Upper lobe of right lung (tissue), 1 donor: ENCODE data around the gene SRPX. TPM values are rescaled to one million over a fixed set of nuclear protein-coding genes. Genes with fewer than 3 reads are reported as not detected.

Experiments
- ATAC-seq: fragments of 200-7000 bp; cut with Tn5 transposase; one replicate; pipeline ENCODE4 v1.9.1; 2020; ENCODE audit warnings: mild to moderate bottlenecking, moderate library complexity
- DNase-seq: peaks from one replicate; pipeline ENCODE4 v3.0.0-alpha.2; 2020
- H3K27ac ChIP-seq: fragments of 200-600 bp; one replicate; pipeline ENCODE4 v1.8.0; 2022
- H3K27me3 ChIP-seq: fragments of 200-600 bp; one replicate; pipeline ENCODE4 v1.8.0; 2022; ENCODE audit warnings: mild to moderate bottlenecking
- H3K36me3 ChIP-seq: fragments of 200-600 bp; one replicate; pipeline ENCODE4 v1.8.0; 2022
- H3K4me1 ChIP-seq: fragments of 200-600 bp; one replicate; pipeline ENCODE4 v1.8.0; 2022
- H3K4me3 ChIP-seq: fragments of 200-600 bp; one replicate; pipeline ENCODE4 v1.8.0; 2022; ENCODE audit warnings: mild to moderate bottlenecking
- H3K9me3 ChIP-seq: fragments of 200-600 bp; one replicate; pipeline ENCODE4 v1.8.0; 2022
- intact Hi-C: fragments of 100-400 bp; cut with DNase I; formaldehyde crosslinking; loops from one replicate; pipeline ENCODE4 v1.11.0; 2022
- long read RNA-seq: library from polyadenylated mRNA; unstranded; transcript quantifications from one replicate; pipeline ENCODE4 v2.0.0, GENCODE V29; 2021
- total RNA-seq: library from RNA; stranded (reverse); fragmentation: NEBNext Ultra II Directional; extraction: Animal tissue kit (Norgen Biotek cat#: 25700); gene quantifications from one replicate; pipeline ENCODE4 v1.2.1, GENCODE V29; 2021
- TF ChIP-seq, protein P1 (sequence below): fragments of 200-600 bp; IDR thresholded peaks from one replicate; pipeline ENCODE4 v1.8.0; 2022; ENCODE audit warnings: antibody characterized with exemption
- donor health status: DM: no; HTN: yes; CAD: no; lungs with severe emphysema.

The SRPX gene
- 56.7 TPM for total RNA-seq
- long read RNA-seq, transcript SRPX-201 (10 exons, 1,874 nt): major isoform, 133 of 179 reads
- long read RNA-seq, transcript SRPX-206 (9 exons, 1,842 nt): minor isoform, 26 of 179 reads
- long read RNA-seq, transcript SRPX-205 (9 exons, 1,780 nt): minor isoform, 5 of 179 reads
- long read RNA-seq, partial matches to known transcripts: 5 of 179 reads
- long read RNA-seq, other reads (novel, unspliced or antisense): 10 of 179 reads

- Histone ChIP-seq H3K27me3 (no peaks in the 10 kb centered on the region), H3K36me3 (no peaks in the 10 kb centered on the region), H3K4me1 (no peaks in the 10 kb centered on the region), H3K4me3 (peak within 1 kb of the TSS; percentile 48), H3K9me3 (no peaks in the 10 kb centered on the region), H3K27ac (no peak within 1 kb of the TSS)
- ATAC-seq (peak; percentile 59), DNase-seq (peak; percentile 55)
- intact Hi-C loops: no loop called here
- TF ChIP-seq, protein P1, sequence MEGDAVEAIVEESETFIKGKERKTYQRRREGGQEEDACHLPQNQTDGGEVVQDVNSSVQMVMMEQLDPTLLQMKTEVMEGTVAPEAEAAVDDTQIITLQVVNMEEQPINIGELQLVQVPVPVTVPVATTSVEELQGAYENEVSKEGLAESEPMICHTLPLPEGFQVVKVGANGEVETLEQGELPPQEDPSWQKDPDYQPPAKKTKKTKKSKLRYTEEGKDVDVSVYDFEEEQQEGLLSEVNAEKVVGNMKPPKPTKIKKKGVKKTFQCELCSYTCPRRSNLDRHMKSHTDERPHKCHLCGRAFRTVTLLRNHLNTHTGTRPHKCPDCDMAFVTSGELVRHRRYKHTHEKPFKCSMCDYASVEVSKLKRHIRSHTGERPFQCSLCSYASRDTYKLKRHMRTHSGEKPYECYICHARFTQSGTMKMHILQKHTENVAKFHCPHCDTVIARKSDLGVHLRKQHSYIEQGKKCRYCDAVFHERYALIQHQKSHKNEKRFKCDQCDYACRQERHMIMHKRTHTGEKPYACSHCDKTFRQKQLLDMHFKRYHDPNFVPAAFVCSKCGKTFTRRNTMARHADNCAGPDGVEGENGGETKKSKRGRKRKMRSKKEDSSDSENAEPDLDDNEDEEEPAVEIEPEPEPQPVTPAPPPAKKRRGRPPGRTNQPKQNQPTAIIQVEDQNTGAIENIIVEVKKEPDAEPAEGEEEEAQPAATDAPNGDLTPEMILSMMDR: no peak
Measured at GRCh38 chrX:38220415-38221390, at the start of gene SRPX. TSS of gene SRPX (minus strand) at chrX:38220871. CDS start at chrX:38220792, 79 bp downstream.

DNA sequence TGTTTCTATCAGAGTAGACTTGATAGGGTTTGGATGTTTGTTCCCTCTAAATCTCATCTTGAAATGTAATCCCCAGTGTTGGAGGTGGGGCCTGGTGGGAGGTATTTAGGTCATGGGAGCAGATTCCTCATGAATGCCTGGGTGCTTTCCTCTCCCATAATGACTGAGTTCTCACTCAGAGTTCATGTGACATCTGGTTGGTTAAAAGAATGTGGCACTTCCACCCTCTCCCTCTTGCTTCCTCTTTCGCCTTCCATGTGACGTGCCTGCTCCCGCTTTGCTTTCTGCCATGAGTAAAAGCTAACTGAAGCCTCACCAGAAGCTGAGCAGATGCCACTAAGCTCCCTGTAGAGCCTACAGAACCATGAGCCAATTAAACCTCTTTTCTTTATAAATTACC, 47.3 kb upstream of the SRPX start:
- intact Hi-C loops: no loop called here
- H3K27ac ChIP-seq: no peak overlapping the region
- H3K4me1 ChIP-seq: no peaks in the 10 kb centered on the region
- no peak overlapping the region for H3K4me3 ChIP-seq
- H3K27me3 ChIP-seq: no peaks in the 10 kb centered on the region
- H3K36me3 ChIP-seq: no peaks in the 10 kb centered on the region
- ATAC-seq (no peak), DNase-seq (no peak)
- TF ChIP-seq, protein P1: no peak
- H3K9me3 ChIP-seq: no peaks in the 10 kb centered on the region

DNA sequence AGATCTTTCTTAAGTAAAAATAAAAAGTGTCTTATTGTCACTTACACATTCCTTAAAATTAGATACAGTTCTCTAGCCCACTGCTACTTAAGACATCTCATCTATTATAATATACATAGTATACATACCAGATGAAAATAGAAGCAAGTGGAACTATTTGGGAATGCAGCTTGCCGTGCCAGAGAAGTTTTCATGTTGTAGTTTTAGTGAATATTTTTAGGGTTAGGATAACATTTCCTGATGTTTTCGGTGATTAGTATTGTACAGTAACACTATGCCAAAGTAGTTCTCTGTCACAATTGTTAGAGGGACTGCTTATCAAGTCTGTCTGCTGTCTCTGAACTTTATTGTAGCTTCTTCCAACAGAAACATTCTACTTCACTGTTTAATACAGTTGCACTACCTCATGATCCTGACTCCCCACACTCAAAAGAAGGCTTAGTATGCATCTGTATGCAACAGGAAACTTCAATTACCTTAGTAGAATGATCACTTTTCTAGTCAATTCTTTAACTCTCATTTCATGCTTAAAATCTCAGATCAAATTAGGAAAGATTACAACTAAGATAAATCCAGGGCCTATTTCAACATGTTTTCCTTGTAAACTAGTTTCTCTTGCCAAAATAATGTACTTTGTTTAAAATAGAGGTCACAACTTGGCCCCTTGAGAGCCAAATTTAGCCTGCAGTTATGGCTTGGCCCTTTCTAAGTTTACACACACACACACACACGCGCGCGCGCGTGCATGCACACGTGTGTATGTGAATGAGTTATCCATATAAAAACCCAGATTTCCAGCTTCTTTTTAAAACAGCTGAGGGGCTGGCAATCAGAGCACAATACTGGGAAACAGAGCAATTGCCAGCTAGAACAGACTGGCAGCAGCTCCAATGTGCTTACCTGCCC, 42.3 kb upstream of the SRPX start:
- DNase-seq: no peak
- Histone ChIP-seq H3K9me3 (no peaks in the 10 kb centered on the region), H3K36me3 (no peaks in the 10 kb centered on the region), H3K27ac (no peak overlapping the region), H3K27me3 (no peaks in the 10 kb centered on the region), H3K4me3 (no peak overlapping the region), H3K4me1 (no peaks in the 10 kb centered on the region)
- intact Hi-C loops: no loop called here
- TF ChIP-seq, protein P1: no peak
- ATAC-seq: no peak

DNA sequence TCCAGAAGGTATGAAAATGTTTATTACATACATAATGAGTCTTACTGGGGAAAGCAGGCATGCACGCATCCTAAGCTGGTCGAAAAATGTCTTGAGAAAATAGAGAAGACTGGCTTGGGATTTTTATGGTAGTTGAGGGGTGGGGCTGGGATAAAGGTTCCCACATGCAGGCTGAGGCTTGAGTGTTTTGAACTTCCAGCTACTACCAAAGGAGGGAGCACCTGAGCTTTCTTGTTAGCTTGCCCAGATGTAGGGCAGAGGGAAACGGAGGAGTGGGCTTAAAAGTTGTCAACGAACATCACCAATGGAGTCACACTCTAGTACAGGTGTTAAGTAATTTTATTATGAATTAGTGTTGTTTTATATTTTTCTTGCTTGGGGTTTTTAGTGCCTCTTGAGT, 39.6 kb upstream of the SRPX start:
- ATAC-seq (peak; percentile 35), DNase-seq (no peak)
- Histone ChIP-seq H3K4me3 (no peak overlapping the region), H3K27ac (no peak overlapping the region), H3K27me3 (no peaks in the 10 kb centered on the region), H3K36me3 (no peaks in the 10 kb centered on the region), H3K4me1 (no peaks in the 10 kb centered on the region), H3K9me3 (no peaks in the 10 kb centered on the region)
- intact Hi-C loops: no loop called here
- TF ChIP-seq, protein P1: peak; percentile 29

DNA sequence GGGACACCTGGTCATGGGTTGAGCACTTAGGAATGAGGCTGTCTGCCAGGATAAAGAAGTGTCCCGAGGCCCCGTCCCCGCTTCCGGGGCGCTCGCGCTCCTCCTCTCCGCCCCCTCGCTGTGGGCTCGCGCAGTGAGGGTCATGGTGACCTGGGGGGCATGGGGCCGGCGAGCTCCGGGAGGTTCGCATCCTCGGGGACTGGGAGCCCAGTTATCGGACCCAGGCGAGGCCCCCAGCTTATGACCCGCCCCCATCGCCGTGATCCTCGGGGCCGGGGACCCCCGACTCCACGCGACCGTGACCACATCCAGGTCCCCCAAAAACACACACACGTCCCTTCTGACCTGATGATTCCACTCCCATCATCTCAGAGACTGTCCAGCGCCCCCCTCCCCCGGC, 35.3 kb upstream of the SRPX start:
- no peaks in the 10 kb centered on the region for H3K9me3 ChIP-seq
- ATAC-seq (no peak), DNase-seq (no peak)
- no peaks in the 10 kb centered on the region for H3K27me3 ChIP-seq
- no peaks in the 10 kb centered on the region for H3K4me1 ChIP-seq
- TF ChIP-seq, protein P1: no peak
- H3K36me3 ChIP-seq: no peaks in the 10 kb centered on the region
- H3K27ac ChIP-seq: no peak overlapping the region
- H3K4me3 ChIP-seq: no peak overlapping the region
- intact Hi-C loops: no loop called here
